ENCODE data around the gene STEAP3. TPM values are rescaled to one million over a fixed set of nuclear protein-coding genes. Genes with fewer than 3 reads are reported as not detected.

The STEAP3 gene
- total RNA-seq, 1 experiment from 2014 or later: 11.1 TPM

- DNase-seq (ENCODE audit: extremely low read depth, low read depth): no peak
Observed at GRCh38 chr2:119197529-119198239, 25.9 kb upstream of the STEAP3 start.

GRCh38 chr2:119198240-119198840 lies 25.3 kb upstream of the STEAP3 start:
- no peak for DNase-seq (ENCODE audit: extremely low read depth, low read depth)

GRCh38 chr2:119201815-119202214 lies 21.8 kb upstream of the STEAP3 start:
- no peak for DNase-seq (ENCODE audit: extremely low read depth, low read depth)

GRCh38 chr2:119202610-119203310 lies 20.9 kb upstream of the STEAP3 start:
- DNase-seq (ENCODE audit: extremely low read depth, low read depth): no peak

- no peak for DNase-seq (ENCODE audit: extremely low read depth, low read depth)
Observed at GRCh38 chr2:119204525-119204924, 19.1 kb upstream of the STEAP3 start.

- no peak for DNase-seq (ENCODE audit: extremely low read depth, low read depth)
Observed at GRCh38 chr2:119205001-119205706, 18.5 kb upstream of the STEAP3 start.

- no peak for DNase-seq (ENCODE audit: extremely low read depth, low read depth)
Observed at GRCh38 chr2:119206201-119206600, 17.4 kb upstream of the STEAP3 start.

- DNase-seq (ENCODE audit: extremely low read depth, low read depth): no peak
Observed at GRCh38 chr2:119207447-119207846, 16.2 kb upstream of the STEAP3 start.

GRCh38 chr2:119208791-119209203 lies 14.8 kb upstream of the STEAP3 start:
- no peak for DNase-seq (ENCODE audit: extremely low read depth, low read depth)

- DNase-seq (ENCODE audit: extremely low read depth, low read depth): no peak
Observed at GRCh38 chr2:119212139-119212800, 11.4 kb upstream of the STEAP3 start.

GRCh38 chr2:119214453-119215037 lies 9.1 kb upstream of the STEAP3 start:
- DNase-seq (ENCODE audit: extremely low read depth, low read depth): no peak

GRCh38 chr2:119216994-119217393 lies 6.6 kb upstream of the STEAP3 start:
- no peak for DNase-seq (ENCODE audit: extremely low read depth, low read depth)

GRCh38 chr2:119218478-119219064 lies 5.1 kb upstream of the STEAP3 start:
- peak; percentile 22 for DNase-seq (ENCODE audit: extremely low read depth, low read depth)

GRCh38 chr2:119219873-119220272 lies 3.8 kb upstream of the STEAP3 start:
- no peak for DNase-seq (ENCODE audit: extremely low read depth, low read depth)

- DNase-seq (ENCODE audit: extremely low read depth, low read depth): no peak
Observed at GRCh38 chr2:119220720-119221301, 2.8 kb upstream of the STEAP3 start.

- DNase-seq (ENCODE audit: extremely low read depth, low read depth): no peak
Observed at GRCh38 chr2:119221609-119222008, 2.0 kb upstream of the STEAP3 start.

GRCh38 chr2:119222213-119222612 lies 1.4 kb upstream of the STEAP3 start:
- DNase-seq (ENCODE audit: extremely low read depth, low read depth): no peak

- DNase-seq (ENCODE audit: extremely low read depth, low read depth): no peak
Observed at GRCh38 chr2:119222863-119223520, 642 bp upstream of the STEAP3 start.

Data from NCI-H460 (cell line).